Transverse colon (tissue), 4 donors: ENCODE results near the gene SEL1L3.

ENCODE experiments used
- EP300 ChIP-seq: sonication (generic); formaldehyde crosslinking; IDR thresholded peaks from one replicate; pipeline ENCODE4 v1.6.1; 2017; ENCODE audit warnings: antibody characterized with exemption, low read depth
- POLR2A ChIP-seq: fragments of 450-650 bp; IDR thresholded peaks from one replicate; pipeline ENCODE4 v1.6.1; 2016; ENCODE audit warnings: antibody characterized with exemption, mild to moderate bottlenecking, moderate library complexity
- POLR2AphosphoS5 ChIP-seq, 3 donors: sonication (generic); formaldehyde crosslinking; IDR thresholded peaks; one replicate each; pipeline ENCODE4 v1.6.1; 2016; ENCODE audit warnings: antibody characterized with exemption in 3 of 3
- TF ChIP-seq, protein P1 (sequence below), 5 experiments: fragments of 200-600 bp in 3 of 5; fragments of 450-650 bp in 2 of 5; sonication (generic) in 3 of 5; IDR thresholded peaks; 1 replicate in 2 of 5; 2 replicates in 3 of 5; pipeline ENCODE4 v1.5.1; 2016 to 2017; ENCODE audit warnings: antibody characterized with exemption in 5 of 5, inconsistent platforms in 3 of 5, mild to moderate bottlenecking in 2 of 5, moderate library complexity in 1 of 5

DNA sequence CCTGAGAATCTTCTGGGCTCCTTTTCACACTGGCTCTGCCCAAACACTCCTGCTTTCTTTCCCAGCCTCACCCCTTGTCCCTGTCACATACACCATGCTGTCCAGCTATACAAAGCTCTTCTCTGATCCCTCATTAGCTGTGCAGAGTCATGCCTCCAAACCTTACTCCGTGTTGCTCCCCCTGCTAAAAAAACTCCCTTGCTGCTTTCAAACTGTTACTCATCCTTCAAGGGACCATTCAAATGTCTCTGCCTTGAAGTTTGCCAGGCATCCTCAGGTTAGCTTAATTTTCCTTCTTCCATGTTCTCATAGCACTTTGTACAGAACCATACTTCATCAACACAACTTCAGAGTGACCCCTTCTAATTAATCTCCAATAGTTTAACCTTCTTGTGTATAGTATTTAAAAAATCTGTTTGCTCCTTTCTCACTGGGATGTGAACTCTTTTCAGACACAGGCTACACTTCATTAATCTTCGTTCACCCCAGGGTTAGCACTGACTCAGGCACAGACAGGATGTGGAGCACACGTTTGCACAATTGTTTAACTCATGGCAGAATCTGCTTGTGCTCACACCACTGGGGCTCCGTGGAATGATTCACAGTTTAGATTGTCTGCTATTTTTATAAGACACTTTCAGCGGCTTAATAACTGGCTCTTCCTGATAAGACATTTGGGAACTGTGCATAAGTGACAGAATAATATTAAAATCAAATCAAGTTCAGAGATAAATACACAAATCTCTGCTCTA is 21.4 kb upstream of the SEL1L3 start:
- TF ChIP-seq, protein P1, sequence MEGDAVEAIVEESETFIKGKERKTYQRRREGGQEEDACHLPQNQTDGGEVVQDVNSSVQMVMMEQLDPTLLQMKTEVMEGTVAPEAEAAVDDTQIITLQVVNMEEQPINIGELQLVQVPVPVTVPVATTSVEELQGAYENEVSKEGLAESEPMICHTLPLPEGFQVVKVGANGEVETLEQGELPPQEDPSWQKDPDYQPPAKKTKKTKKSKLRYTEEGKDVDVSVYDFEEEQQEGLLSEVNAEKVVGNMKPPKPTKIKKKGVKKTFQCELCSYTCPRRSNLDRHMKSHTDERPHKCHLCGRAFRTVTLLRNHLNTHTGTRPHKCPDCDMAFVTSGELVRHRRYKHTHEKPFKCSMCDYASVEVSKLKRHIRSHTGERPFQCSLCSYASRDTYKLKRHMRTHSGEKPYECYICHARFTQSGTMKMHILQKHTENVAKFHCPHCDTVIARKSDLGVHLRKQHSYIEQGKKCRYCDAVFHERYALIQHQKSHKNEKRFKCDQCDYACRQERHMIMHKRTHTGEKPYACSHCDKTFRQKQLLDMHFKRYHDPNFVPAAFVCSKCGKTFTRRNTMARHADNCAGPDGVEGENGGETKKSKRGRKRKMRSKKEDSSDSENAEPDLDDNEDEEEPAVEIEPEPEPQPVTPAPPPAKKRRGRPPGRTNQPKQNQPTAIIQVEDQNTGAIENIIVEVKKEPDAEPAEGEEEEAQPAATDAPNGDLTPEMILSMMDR (IDR thresholded peaks at IDR 0.05): no peak
- TF ChIP-seq POLR2A: no peak
- no peak for TF ChIP-seq POLR2AphosphoS5 (IDR thresholded peaks at IDR 0.05)
- TF ChIP-seq EP300: no peak
